HL-60 (cell line): ENCODE measurements around the gene IFNA5.

Source experiments
- DNase-seq, 2 experiments: peaks; one replicate each; pipeline ENCODE4 v3.0.0-alpha.2; 2010 to 2020; ENCODE audit warnings: low read depth in 1 of 2, low spot score in 1 of 2
- H3K27ac ChIP-seq: fragments of 250-450 bp; sonication (Bioruptor Pico); replicated peaks from 2 replicates; pipeline ENCODE4 v1.5.1; 2020; ENCODE audit warnings: mild to moderate bottlenecking, moderate library complexity
- H3K27me3 ChIP-seq: fragments of 250-450 bp; sonication (Bioruptor Pico); 2 replicates; pipeline ENCODE4 v1.5.1; 2021; ENCODE audit warnings: mild to moderate bottlenecking, moderate library complexity; ENCODE audit not compliant: insufficient read depth, poor library complexity, severe bottlenecking
- H3K4me3 ChIP-seq: replicated peaks from 2 replicates; pipeline ENCODE4 v1.5.1; 2011; ENCODE audit warnings: mild to moderate bottlenecking, control low read depth, low read length; ENCODE audit not compliant: insufficient read depth
- GABPA ChIP-seq: IDR thresholded peaks from 2 replicates; pipeline ENCODE4 v1.6.1; 2012; ENCODE audit warnings: low read depth
- POLR2AphosphoS5 ChIP-seq: IDR thresholded peaks from 2 replicates; pipeline ENCODE4 v1.6.1; 2012; ENCODE audit warnings: low read depth
- SPI1 ChIP-seq: IDR thresholded peaks from 2 replicates; pipeline ENCODE4 v1.6.1; 2012; ENCODE audit warnings: low read depth, mild to moderate bottlenecking, borderline replicate concordance
- TF ChIP-seq, protein P1 (sequence below): IDR thresholded peaks from one replicate; pipeline ENCODE4 v1.5.1; 2011; ENCODE audit warnings: low read length, control low read depth, inconsistent platforms; ENCODE audit not compliant: insufficient read depth
- TF ChIP-seq, protein P2 (sequence below): IDR thresholded peaks from 2 replicates; pipeline ENCODE4 v1.6.1; 2012; ENCODE audit warnings: low read depth; ENCODE audit not compliant: insufficient replicate concordance

The IFNA5 gene

DNA sequence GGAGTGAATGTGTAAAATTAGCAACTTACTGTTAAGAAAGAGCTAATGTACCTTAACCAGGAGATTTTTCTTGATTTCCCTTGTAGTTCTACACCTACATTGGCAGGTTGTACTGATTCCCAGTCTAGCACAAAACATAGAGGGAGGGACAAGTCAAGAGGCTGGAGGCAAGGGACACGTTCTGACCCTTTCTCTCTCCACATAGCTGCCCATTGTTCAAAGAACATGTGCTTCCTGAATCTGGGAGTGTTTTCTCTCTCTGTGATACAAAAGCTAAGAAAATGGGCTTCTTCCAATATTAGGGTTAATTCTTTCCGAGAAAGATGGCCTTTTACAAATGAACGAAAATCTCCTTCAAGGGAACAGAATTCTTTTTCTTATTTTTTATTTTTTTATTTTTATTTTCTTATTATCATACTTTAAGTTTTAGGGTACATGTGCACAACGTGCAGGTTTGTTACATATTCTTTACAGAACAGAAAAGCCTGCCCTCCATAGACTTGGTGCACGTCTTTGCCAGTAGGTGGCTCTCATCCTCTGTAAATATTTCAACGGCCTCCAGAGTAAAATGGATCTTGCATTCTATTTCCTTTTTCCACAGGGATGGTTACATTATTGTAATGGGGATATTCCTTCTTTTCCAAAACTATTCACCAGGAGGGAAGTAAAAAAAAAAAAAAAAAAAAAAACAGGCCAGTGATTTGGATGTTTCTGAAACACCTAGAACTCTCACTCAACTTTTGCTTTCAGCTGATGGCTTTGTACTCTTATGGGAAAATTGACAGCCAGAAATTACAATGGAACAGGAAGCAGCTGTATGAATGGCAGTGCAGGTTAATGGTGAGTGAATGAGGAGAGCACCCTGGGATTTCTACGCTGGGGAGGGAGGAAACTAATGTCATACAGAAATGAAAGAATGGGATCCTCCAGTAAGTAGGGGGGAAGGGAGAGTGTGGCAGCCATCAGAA lies 13.1 kb upstream of the IFNA5 start:
- DNase-seq, result no peak
- H3K27ac ChIP-seq, result no peak overlapping the region
- H3K27me3 ChIP-seq, result no peaks in the 10 kb centered on the region
- TF ChIP-seq, protein P1, sequence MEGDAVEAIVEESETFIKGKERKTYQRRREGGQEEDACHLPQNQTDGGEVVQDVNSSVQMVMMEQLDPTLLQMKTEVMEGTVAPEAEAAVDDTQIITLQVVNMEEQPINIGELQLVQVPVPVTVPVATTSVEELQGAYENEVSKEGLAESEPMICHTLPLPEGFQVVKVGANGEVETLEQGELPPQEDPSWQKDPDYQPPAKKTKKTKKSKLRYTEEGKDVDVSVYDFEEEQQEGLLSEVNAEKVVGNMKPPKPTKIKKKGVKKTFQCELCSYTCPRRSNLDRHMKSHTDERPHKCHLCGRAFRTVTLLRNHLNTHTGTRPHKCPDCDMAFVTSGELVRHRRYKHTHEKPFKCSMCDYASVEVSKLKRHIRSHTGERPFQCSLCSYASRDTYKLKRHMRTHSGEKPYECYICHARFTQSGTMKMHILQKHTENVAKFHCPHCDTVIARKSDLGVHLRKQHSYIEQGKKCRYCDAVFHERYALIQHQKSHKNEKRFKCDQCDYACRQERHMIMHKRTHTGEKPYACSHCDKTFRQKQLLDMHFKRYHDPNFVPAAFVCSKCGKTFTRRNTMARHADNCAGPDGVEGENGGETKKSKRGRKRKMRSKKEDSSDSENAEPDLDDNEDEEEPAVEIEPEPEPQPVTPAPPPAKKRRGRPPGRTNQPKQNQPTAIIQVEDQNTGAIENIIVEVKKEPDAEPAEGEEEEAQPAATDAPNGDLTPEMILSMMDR, result peak; percentile 27
- TF ChIP-seq, protein P2, sequence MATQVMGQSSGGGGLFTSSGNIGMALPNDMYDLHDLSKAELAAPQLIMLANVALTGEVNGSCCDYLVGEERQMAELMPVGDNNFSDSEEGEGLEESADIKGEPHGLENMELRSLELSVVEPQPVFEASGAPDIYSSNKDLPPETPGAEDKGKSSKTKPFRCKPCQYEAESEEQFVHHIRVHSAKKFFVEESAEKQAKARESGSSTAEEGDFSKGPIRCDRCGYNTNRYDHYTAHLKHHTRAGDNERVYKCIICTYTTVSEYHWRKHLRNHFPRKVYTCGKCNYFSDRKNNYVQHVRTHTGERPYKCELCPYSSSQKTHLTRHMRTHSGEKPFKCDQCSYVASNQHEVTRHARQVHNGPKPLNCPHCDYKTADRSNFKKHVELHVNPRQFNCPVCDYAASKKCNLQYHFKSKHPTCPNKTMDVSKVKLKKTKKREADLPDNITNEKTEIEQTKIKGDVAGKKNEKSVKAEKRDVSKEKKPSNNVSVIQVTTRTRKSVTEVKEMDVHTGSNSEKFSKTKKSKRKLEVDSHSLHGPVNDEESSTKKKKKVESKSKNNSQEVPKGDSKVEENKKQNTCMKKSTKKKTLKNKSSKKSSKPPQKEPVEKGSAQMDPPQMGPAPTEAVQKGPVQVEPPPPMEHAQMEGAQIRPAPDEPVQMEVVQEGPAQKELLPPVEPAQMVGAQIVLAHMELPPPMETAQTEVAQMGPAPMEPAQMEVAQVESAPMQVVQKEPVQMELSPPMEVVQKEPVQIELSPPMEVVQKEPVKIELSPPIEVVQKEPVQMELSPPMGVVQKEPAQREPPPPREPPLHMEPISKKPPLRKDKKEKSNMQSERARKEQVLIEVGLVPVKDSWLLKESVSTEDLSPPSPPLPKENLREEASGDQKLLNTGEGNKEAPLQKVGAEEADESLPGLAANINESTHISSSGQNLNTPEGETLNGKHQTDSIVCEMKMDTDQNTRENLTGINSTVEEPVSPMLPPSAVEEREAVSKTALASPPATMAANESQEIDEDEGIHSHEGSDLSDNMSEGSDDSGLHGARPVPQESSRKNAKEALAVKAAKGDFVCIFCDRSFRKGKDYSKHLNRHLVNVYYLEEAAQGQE, result no peak
- no peak overlapping the region for H3K4me3 ChIP-seq

DNA sequence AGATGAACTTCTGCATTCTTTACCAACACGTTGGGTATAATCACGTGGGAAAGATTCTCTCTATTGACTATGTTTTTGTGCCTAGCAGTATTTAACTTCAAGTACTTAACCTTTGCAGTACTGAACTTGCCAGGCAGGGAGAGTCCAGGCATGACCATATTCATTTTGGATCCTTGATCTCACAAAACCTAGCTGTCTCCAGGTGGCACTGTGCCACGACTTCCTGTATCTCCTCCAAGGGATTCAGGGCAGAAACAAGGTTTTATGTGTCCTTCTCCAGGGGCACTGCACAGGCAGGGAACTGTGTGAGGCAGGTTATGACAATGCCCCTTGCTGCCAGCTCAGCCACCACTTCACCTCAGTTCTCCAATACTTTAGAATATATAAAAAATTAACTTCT lies 11.7 kb upstream of the IFNA5 start:
- Histone ChIP-seq H3K27ac (no peak overlapping the region), H3K4me3 (no peak overlapping the region), H3K27me3 (no peaks in the 10 kb centered on the region)
- no peak for DNase-seq
- TF ChIP-seq POLR2AphosphoS5 (no peak), GABPA (no peak), SPI1 (no peak)
- TF ChIP-seq, protein P2, result no peak
- TF ChIP-seq, protein P1, result no peak

DNA sequence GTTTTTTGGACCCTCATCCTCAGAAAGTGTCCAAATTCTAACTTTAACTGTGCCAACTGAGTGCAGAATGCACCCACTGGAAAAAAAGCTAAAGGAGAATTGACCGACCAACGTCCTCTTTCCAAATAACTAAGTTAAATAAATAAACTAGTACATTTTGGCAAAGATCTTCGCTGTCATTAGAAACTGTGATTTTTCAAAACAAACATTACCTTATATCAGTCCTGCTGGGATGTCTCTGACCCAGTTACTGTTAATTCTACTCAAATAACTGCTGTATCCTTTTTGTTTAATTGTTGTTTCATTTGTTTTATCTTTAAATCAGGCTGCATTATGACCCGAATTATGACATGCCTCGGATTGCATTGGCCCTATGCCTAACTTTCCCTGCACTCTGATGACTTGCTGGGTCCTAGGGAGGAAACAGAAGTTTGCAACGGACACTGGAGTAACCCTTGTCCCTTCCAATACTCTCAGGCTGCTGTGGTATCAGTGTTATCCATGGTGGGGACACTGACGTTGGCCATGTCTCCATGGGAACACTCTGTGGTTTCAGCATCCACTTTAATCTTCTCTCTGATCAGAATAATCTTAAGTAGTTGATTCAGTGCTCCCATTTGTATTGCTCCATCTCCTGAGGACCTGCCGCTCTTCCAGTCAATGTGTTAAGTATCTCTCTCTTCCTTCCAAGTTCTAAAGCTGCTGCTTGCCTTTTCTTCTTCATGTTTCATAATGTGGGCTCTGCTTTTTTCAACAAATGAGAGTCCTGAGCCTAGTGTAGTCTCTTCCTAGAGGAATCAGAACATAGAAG lies 11.1 kb upstream of the IFNA5 start:
- DNase-seq, result no peak
- TF ChIP-seq POLR2AphosphoS5 (no peak), SPI1 (no peak), GABPA (no peak)
- TF ChIP-seq, protein P2, result no peak
- TF ChIP-seq, protein P1, result no peak
- H3K27me3 ChIP-seq, result no peaks in the 10 kb centered on the region
- H3K27ac ChIP-seq, result no peak overlapping the region
- H3K4me3 ChIP-seq, result no peak overlapping the region
